ENCODE results near the gene MYRF. TPM values are rescaled to one million over a fixed set of nuclear protein-coding genes. Genes with fewer than 3 reads are reported as not detected.

The MYRF gene
- total and polyA plus RNA-seq, 2 of the 13 experiments (the other 11 are each of a cell fraction or from before 2014, with no cell fraction given), result 10.2 to 25.9 TPM

- TF ChIP-seq, protein P1, sequence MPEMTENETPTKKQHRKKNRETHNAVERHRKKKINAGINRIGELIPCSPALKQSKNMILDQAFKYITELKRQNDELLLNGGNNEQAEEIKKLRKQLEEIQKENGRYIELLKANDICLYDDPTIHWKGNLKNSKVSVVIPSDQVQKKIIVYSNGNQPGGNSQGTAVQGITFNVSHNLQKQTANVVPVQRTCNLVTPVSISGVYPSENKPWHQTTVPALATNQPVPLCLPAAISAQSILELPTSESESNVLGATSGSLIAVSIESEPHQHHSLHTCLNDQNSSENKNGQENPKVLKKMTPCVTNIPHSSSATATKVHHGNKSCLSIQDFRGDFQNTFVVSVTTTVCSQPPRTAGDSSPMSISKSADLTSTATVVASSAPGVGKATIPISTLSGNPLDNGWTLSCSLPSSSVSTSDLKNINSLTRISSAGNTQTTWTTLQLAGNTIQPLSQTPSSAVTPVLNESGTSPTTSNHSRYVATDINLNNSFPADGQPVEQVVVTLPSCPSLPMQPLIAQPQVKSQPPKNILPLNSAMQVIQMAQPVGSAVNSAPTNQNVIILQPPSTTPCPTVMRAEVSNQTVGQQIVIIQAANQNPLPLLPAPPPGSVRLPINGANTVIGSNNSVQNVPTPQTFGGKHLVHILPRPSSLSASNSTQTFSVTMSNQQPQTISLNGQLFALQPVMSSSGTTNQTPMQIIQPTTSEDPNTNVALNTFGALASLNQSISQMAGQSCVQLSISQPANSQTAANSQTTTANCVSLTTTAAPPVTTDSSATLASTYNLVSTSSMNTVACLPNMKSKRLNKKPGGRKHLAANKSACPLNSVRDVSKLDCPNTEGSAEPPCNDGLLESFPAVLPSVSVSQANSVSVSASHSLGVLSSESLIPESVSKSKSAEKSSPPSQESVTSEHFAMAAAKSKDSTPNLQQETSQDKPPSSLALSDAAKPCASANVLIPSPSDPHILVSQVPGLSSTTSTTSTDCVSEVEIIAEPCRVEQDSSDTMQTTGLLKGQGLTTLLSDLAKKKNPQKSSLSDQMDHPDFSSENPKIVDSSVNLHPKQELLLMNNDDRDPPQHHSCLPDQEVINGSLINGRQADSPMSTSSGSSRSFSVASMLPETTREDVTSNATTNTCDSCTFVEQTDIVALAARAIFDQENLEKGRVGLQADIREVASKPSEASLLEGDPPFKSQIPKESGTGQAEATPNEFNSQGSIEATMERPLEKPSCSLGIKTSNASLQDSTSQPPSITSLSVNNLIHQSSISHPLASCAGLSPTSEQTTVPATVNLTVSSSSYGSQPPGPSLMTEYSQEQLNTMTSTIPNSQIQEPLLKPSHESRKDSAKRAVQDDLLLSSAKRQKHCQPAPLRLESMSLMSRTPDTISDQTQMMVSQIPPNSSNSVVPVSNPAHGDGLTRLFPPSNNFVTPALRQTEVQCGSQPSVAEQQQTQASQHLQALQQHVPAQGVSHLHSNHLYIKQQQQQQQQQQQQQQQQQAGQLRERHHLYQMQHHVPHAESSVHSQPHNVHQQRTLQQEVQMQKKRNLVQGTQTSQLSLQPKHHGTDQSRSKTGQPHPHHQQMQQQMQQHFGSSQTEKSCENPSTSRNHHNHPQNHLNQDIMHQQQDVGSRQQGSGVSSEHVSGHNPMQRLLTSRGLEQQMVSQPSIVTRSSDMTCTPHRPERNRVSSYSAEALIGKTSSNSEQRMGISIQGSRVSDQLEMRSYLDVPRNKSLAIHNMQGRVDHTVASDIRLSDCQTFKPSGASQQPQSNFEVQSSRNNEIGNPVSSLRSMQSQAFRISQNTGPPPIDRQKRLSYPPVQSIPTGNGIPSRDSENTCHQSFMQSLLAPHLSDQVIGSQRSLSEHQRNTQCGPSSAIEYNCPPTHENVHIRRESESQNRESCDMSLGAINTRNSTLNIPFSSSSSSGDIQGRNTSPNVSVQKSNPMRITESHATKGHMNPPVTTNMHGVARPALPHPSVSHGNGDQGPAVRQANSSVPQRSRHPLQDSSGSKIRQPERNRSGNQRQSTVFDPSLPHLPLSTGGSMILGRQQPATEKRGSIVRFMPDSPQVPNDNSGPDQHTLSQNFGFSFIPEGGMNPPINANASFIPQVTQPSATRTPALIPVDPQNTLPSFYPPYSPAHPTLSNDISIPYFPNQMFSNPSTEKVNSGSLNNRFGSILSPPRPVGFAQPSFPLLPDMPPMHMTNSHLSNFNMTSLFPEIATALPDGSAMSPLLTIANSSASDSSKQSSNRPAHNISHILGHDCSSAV (CRISPR knock-in tag; IDR thresholded peaks at IDR 0.05; ENCODE audit: borderline replicate concordance), result no peak
- no peak for TF ChIP-seq ZNF766 (CRISPR knock-in tag; IDR thresholded peaks at IDR 0.05; ENCODE audit: borderline replicate concordance)
- TF ChIP-seq KDM4B (CRISPR knock-in tag; IDR thresholded peaks at IDR 0.05), result peak; percentile 43; the same call in 1 of the 2 replicates
- TF ChIP-seq ASH2L (IDR thresholded peaks at IDR 0.05; ENCODE audit: insufficient read length, low read depth, low read length), result peak; percentile 78
- TF ChIP-seq ZFP82 (CRISPR knock-in tag; IDR thresholded peaks at IDR 0.05; ENCODE audit: borderline replicate concordance), result no peak
- TF ChIP-seq DPF2 (CRISPR knock-in tag; IDR thresholded peaks at IDR 0.05; ENCODE audit: borderline replicate concordance, low read depth), result peak; percentile 93
- no peak; the same call in 1 of the 2 replicates for TF ChIP-seq ETV6 (CRISPR knock-in tag; conservative IDR thresholded peaks at IDR 0.05)
- TF ChIP-seq ZNF891 (CRISPR knock-in tag; IDR thresholded peaks at IDR 0.05), result no peak
- TF ChIP-seq U2AF1 (optimal IDR thresholded peaks at IDR 0.05; ENCODE audit: low read depth, low read length), result peak; percentile 35
- TF ChIP-seq SALL1 (CRISPR knock-in tag; IDR thresholded peaks at IDR 0.05), result peak; percentile 69
- no peak; the same call in 1 of the 2 replicates for TF ChIP-seq ARHGAP35 (CRISPR knock-in tag; IDR thresholded peaks at IDR 0.05; ENCODE audit: borderline replicate concordance)
- TF ChIP-seq ZFP90 (CRISPR knock-in tag; IDR thresholded peaks at IDR 0.05; ENCODE audit: borderline replicate concordance), result 0 out of 2 replicates have a peak, but pooled peaks have one; percentile 70
- TF ChIP-seq ZNF281 (CRISPR knock-in tag; IDR thresholded peaks at IDR 0.05; ENCODE audit: borderline replicate concordance), result peak; percentile 62; the same call in 1 of the 2 replicates
- TF ChIP-seq SP1 (IDR thresholded peaks at IDR 0.05), result no peak
- peak; percentile 57; the same call in 1 of the 2 replicates for TF ChIP-seq SP1 (CRISPR knock-in tag; IDR thresholded peaks at IDR 0.05)
Observed at GRCh38 chr11:61769169-61769920, 16.9 kb downstream of the MYRF start (continued).

Data from HepG2 (cell line).